Vagina (tissue), 2 donors: ENCODE data around the gene CENPB.

ENCODE experiments used
- CTCF ChIP-seq, 3 experiments: fragments of 450-650 bp in 2 of 3; fragments of 200-600 bp in 1 of 3; sonication (generic) in 1 of 3; IDR thresholded peaks; one replicate each; pipeline ENCODE4 v1.5.1; 2017 to 2019; ENCODE audit warnings: antibody characterized with exemption in 3 of 3, mild to moderate bottlenecking in 2 of 3, moderate library complexity in 2 of 3
- POLR2A ChIP-seq, 2 donors: fragments of 450-650 bp; IDR thresholded peaks; one replicate each; pipeline ENCODE4 v1.6.1; 2017; ENCODE audit warnings: antibody characterized with exemption in 2 of 2, mild to moderate bottlenecking in 2 of 2, moderate library complexity in 2 of 2

- TF ChIP-seq CTCF (IDR thresholded peaks at IDR 0.05) (no peak), POLR2A (IDR thresholded peaks at IDR 0.05) (no peak)
Measured at GRCh38 chr20:3808544-3808943, 22.0 kb upstream of the CENPB start.
